ENCODE measurements around the gene CACNA1E.

Gene CACNA1E

DNA sequence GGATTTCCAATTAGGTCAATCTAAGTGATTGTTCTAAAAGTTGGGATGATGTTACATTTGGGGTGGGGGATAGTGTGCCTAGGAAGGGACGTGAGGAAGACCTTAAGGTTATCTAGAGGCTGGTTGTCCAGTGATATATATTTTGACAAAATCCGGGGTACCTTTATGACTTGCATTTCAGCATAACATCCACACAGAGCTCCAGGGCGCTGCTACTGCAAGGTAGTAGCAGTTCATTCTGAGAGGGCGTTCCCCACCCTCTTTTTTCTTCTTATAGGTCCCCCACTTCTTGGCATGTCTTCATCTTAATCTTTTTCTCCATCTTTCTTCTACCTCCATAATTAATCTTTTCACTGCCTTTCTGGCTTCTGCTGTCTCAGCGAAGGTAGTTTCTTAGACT is 161.9 kb downstream of the CACNA1E start:
- Histone ChIP-seq H3K27me3 (ENCODE audit: insufficient read depth, low read length) (no peaks in the 10 kb centered on the region), H3K4me3 (ENCODE audit: low read length) (no peak overlapping the region), H3K4me1 (ENCODE audit: insufficient read depth, low read length) (no peaks in the 10 kb centered on the region), H3K36me3 (ENCODE audit: insufficient read depth, low read length) (no peaks in the 10 kb centered on the region), H3K9me3 (ENCODE audit: low read length) (no peaks in the 10 kb centered on the region), H2AFZ (ENCODE audit: low read depth, low read length) (no peak overlapping the region)

DNA sequence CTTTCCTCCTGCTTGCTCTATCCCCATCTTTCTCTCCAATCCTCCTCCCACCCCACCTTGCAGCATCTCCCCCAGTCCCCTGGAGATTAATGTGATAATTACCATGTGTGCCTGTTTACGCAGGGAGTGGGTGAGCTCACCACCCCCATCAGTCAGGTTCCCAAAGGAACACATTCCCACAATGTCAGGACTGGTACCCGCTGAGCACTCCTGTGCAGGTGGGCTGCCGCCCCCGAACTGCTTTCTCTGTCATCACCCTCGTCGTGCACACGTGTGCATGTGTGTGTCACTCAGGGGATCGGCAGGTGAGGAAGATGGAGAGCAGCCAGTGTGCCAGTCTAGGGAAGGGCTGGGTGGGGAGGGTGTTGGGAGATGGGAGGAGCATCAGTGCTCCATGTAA is 163.4 kb downstream of the CACNA1E start:
- Histone ChIP-seq H3K4me1 (ENCODE audit: insufficient read depth, low read length) (no peaks in the 10 kb centered on the region), H3K9me3 (ENCODE audit: low read length) (no peaks in the 10 kb centered on the region), H3K27me3 (ENCODE audit: insufficient read depth, low read length) (no peaks in the 10 kb centered on the region), H2AFZ (ENCODE audit: low read depth, low read length) (no peak overlapping the region), H3K4me3 (ENCODE audit: low read length) (no peak overlapping the region), H3K36me3 (ENCODE audit: insufficient read depth, low read length) (no peaks in the 10 kb centered on the region)

DNA sequence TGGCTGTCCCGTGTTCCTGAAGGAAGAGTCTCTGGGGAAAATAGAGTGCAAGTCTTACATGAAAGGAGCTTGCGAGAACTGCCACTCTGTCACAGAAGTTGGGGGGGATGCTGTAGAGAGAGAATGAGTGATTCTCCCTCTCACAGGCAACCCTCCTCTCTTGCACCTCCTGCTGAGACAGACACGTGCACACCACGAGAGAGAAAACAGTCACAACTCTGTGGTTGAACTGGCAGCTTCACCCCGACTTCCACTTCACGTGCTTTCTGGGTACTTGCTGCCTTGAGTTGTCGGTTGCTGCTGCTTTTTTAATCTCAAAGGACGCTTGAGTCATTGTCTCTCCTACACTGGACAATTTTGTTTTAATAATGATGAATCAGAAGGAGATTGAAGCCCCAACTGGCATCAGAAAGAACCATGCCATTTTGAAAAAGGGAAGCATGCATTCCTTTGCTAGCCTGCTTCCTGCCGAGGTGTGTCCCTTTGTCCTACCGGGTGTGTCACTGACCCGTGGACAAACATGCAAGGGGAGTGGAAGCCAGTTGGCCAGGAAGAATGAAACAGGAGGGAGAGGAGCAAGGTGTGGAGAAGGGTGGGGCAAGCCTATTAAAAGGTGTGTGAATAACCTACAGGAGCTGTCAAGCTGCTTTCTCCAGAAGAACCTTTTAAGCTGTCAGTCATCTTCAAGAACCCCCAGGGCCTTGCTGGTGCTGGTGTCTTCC is 164.2 kb downstream of the CACNA1E start:
- Histone ChIP-seq H3K4me1 (ENCODE audit: insufficient read depth, low read length) (no peaks in the 10 kb centered on the region), H3K9me3 (ENCODE audit: low read length) (no peaks in the 10 kb centered on the region), H3K4me3 (ENCODE audit: low read length) (no peak overlapping the region), H2AFZ (ENCODE audit: low read depth, low read length) (no peak overlapping the region), H3K27me3 (ENCODE audit: insufficient read depth, low read length) (no peaks in the 10 kb centered on the region), H3K36me3 (ENCODE audit: insufficient read depth, low read length) (no peaks in the 10 kb centered on the region)

DNA sequence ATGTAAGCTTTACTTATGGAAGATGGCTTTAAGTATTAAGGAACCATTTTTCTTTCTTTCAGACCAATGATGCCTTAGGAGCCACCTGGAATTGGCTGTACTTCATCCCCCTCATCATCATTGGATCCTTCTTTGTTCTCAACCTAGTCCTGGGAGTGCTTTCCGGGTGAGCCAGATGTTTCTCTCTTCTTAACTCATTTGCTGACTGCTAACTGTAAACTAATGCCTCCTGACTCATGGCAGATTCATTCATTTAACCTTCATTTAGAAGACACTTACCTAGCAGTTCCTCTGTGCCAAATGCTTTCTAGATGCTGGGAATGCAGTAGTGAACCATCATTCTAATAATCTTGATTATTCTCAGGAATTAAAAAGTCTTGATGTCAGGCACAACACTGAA is 168.0 kb downstream of the CACNA1E start:
- Histone ChIP-seq H2AFZ (ENCODE audit: low read depth, low read length) (no peak overlapping the region), H3K4me1 (ENCODE audit: insufficient read depth, low read length) (no peaks in the 10 kb centered on the region), H3K4me3 (ENCODE audit: low read length) (no peak overlapping the region), H3K27me3 (ENCODE audit: insufficient read depth, low read length) (no peaks in the 10 kb centered on the region), H3K36me3 (ENCODE audit: insufficient read depth, low read length) (no peaks in the 10 kb centered on the region), H3K9me3 (ENCODE audit: low read length) (no peaks in the 10 kb centered on the region)

DNA sequence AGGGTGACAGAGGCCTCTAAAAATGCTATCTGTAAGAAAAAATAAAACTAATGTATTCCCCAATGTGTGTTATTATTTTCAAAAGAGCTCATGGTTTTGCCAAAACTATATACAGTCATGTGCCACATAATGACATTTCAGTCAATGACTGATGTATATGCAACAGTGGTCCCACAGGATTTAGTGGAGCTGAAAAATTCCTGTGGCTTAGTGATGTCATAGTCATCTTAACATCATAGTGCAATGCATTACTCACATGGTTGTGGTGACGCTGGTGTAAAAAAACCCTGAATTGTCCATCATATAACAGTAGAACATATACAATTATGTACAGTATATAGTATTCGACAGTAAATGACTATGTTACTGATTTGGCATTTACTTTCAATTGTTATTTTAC is 172.4 kb downstream of the CACNA1E start:
- no peaks in the 10 kb centered on the region for H3K27me3 ChIP-seq (ENCODE audit: insufficient read depth, low read length)
- no peak overlapping the region for H2AFZ ChIP-seq (ENCODE audit: low read depth, low read length)
- no peaks in the 10 kb centered on the region for H3K36me3 ChIP-seq (ENCODE audit: insufficient read depth, low read length)
- H3K4me3 ChIP-seq (ENCODE audit: low read length): no peak overlapping the region
- H3K4me1 ChIP-seq (ENCODE audit: insufficient read depth, low read length): no peaks in the 10 kb centered on the region
- H3K9me3 ChIP-seq (ENCODE audit: low read length): no peaks in the 10 kb centered on the region

DNA sequence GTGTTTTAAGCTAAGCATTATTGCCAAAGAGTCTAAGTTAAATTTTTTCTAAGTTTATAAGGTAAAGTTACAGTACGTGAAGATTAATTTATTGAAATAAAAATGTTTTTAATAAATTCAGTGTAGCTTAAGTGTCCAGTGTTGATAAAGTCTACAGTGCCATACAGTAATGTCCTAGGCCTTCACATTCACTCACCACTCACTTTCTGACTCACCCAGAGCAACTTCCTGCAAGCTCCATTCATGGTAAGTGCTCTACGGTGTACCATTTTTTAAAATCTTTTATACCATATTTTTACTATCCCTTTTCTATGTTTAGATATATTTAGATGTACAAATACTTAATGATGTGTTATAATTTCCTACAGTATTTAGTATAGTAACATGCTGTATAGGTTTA is 173.2 kb downstream of the CACNA1E start:
- no peaks in the 10 kb centered on the region for H3K4me1 ChIP-seq (ENCODE audit: insufficient read depth, low read length)
- H3K9me3 ChIP-seq (ENCODE audit: low read length): no peaks in the 10 kb centered on the region
- no peak overlapping the region for H3K4me3 ChIP-seq (ENCODE audit: low read length)
- no peaks in the 10 kb centered on the region for H3K27me3 ChIP-seq (ENCODE audit: insufficient read depth, low read length)
- H2AFZ ChIP-seq (ENCODE audit: low read depth, low read length): no peak overlapping the region
- H3K36me3 ChIP-seq (ENCODE audit: insufficient read depth, low read length): no peaks in the 10 kb centered on the region

DNA sequence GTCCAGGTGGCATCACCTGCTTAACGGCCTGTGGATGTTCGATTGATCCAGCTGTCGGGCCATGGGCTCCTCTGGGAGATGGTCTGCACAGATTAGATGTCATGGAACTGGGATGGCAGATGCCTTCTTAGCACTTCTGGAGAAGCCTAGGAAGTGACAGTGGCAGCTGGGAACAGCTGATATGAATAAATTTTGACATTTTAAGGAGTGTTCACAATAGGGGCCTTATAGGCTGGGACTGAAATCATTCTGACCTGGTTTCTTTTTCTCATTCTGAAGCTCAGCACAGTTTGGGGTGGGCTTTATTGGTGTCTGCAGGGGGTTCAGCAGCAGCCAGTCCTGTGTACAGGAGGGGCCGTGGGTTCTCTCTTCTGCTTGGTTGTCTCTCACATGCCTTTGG is 175.3 kb downstream of the CACNA1E start:
- no peaks in the 10 kb centered on the region for H3K9me3 ChIP-seq (ENCODE audit: low read length)
- H2AFZ ChIP-seq (ENCODE audit: low read depth, low read length): no peak overlapping the region
- no peaks in the 10 kb centered on the region for H3K36me3 ChIP-seq (ENCODE audit: insufficient read depth, low read length)
- no peak overlapping the region for H3K4me3 ChIP-seq (ENCODE audit: low read length)
- no peaks in the 10 kb centered on the region for H3K27me3 ChIP-seq (ENCODE audit: insufficient read depth, low read length)
- no peaks in the 10 kb centered on the region for H3K4me1 ChIP-seq (ENCODE audit: insufficient read depth, low read length)

DNA sequence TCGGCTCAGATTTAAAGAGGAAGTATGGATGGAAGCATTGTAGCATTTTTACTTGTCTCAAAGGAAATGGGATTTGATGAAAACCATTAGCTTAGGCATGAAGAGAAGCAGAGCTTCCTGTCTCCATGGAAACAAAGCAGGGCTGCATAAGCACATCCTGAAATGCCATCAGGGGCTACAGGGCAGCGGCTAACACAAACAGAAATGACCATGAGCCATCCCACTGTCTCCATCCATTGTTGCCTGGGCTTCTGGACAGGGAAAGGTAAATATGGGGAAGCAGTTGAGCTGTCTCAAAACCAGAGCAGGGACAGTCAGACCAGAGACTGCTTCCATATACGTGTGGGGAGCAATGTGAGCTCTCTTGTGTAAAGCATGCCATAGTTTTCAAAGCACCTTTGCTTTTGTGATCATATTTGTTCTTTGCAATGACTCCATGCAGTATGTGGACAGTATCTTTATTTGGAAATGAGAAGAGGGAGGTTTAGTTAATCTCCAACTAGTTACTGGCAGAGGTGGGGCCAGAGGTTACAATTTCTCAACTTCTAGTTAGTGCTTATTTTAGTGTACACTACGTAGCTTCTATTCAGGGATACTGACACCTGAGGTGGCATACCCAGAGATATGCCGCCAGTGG is 176.1 kb downstream of the CACNA1E start:
- Histone ChIP-seq H3K4me1 (ENCODE audit: insufficient read depth, low read length) (no peaks in the 10 kb centered on the region), H3K36me3 (ENCODE audit: insufficient read depth, low read length) (no peaks in the 10 kb centered on the region), H3K9me3 (ENCODE audit: low read length) (no peaks in the 10 kb centered on the region), H3K4me3 (ENCODE audit: low read length) (no peak overlapping the region), H2AFZ (ENCODE audit: low read depth, low read length) (no peak overlapping the region), H3K27me3 (ENCODE audit: insufficient read depth, low read length) (no peaks in the 10 kb centered on the region)

DNA sequence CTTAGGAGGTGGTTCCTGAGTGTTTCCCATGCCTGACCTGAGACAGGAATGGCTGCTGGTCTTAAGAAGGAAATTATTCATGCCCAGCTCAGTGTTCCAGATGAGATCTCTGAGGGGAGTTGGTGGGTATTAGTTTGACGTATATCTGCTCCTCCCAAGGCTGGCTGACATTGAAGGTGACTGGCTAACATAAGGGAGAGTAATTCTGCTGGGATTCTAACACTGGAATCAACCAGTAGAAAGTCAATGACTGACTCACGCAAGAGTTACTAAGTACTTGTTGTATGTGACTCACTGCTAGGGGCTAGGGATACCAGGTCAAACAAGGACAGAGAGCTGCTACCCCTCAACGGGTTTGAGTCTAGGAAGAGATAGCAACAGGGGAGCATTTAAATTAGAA is 177.3 kb downstream of the CACNA1E start:
- no peak overlapping the region for H2AFZ ChIP-seq (ENCODE audit: low read depth, low read length)
- H3K4me1 ChIP-seq (ENCODE audit: insufficient read depth, low read length): no peaks in the 10 kb centered on the region
- no peaks in the 10 kb centered on the region for H3K36me3 ChIP-seq (ENCODE audit: insufficient read depth, low read length)
- H3K4me3 ChIP-seq (ENCODE audit: low read length): no peak overlapping the region
- no peaks in the 10 kb centered on the region for H3K27me3 ChIP-seq (ENCODE audit: insufficient read depth, low read length)
- H3K9me3 ChIP-seq (ENCODE audit: low read length): no peaks in the 10 kb centered on the region

DNA sequence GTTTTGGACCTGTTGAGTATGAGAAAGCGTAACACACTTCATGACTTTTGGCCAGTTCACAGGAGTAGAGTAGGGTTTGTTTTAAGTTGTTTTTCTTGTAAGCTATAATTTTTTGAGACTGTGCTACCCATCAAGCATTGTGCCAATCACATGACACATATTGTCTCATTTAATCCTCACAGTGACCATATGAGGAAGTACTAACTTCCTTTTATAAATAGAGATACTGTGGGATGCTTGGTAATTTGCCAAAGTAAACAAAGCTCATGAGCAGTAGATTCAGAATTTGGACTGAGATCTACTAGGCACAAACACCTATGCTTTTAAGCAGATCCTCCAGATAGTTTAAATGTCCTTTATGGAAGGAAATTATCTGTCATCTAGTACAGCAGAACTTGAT is 178.3 kb downstream of the CACNA1E start:
- Histone ChIP-seq H2AFZ (ENCODE audit: low read depth, low read length) (no peak overlapping the region), H3K4me3 (ENCODE audit: low read length) (no peak overlapping the region), H3K4me1 (ENCODE audit: insufficient read depth, low read length) (no peaks in the 10 kb centered on the region), H3K36me3 (ENCODE audit: insufficient read depth, low read length) (no peaks in the 10 kb centered on the region), H3K9me3 (ENCODE audit: low read length) (no peaks in the 10 kb centered on the region), H3K27me3 (ENCODE audit: insufficient read depth, low read length) (no peaks in the 10 kb centered on the region)

DNA sequence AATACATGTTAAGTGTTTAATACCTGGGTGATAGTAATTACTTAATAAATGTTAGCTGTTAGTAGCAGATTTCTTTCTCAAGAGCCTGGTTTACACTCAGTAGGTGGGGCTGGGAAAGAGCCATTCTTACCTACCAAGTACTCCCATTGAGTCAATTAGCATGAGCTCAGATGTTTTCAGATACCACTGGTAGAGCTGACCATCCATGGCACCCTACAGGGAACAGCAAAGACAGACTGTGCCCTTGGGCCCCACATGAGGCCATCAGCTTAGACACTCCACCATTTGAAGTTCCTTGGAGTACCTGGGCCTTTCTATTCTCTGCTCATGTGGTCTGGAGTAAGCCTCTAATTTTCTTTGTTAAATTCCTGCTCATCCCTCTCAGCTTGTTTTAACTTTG is 179.3 kb downstream of the CACNA1E start:
- Histone ChIP-seq H3K27me3 (ENCODE audit: insufficient read depth, low read length) (no peaks in the 10 kb centered on the region), H3K4me1 (ENCODE audit: insufficient read depth, low read length) (no peaks in the 10 kb centered on the region), H3K36me3 (ENCODE audit: insufficient read depth, low read length) (no peaks in the 10 kb centered on the region), H3K4me3 (ENCODE audit: low read length) (no peak overlapping the region), H3K9me3 (ENCODE audit: low read length) (no peaks in the 10 kb centered on the region), H2AFZ (ENCODE audit: low read depth, low read length) (no peak overlapping the region)

DNA sequence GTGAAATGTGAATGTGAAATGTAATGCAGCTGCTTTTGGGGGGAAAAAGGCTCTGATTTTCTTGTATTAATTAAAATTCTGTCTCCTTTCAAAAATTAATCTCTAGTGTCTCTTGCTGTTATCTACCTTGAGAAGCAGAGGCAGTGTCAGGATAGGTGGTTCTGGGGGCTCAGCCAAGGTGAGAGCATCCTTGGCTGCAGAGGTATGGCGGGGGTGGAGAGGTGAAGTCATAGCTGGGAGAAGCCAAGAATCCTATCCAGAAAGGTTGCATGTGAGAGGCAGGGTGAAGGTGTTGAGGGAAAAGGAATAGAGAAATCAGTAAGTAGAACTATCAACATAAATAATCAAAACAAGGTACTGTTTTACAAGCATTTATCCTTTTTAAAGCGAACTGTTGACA is 181.2 kb downstream of the CACNA1E start:
- Histone ChIP-seq H3K9me3 (ENCODE audit: low read length) (no peaks in the 10 kb centered on the region), H2AFZ (ENCODE audit: low read depth, low read length) (no peak overlapping the region), H3K4me3 (ENCODE audit: low read length) (no peak overlapping the region)

DNA sequence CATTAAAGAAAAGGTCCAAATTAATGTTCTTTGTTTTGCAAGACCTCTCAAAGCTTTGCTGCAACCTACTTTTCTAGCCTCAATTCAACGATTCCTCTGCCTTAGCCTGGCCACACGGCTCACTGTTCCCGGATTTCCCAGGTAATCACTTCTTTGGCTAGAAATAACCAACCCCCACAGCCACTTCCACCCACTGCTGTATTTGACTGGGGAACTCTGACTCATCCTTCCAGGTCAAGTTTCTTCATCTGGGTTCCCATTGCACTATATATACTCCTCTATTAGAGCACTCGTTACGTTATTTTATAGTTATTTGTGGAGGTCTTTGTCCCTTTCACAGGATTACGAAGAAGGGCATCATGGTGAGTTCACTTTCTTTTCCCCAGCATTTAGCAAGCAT is 185.9 kb downstream of the CACNA1E start:
- H2AFZ ChIP-seq (ENCODE audit: low read depth, low read length): no peak overlapping the region
- no peak overlapping the region for H3K4me3 ChIP-seq (ENCODE audit: low read length)
- H3K27me3 ChIP-seq (ENCODE audit: insufficient read depth, low read length): no peaks in the 10 kb centered on the region
- H3K4me1 ChIP-seq (ENCODE audit: insufficient read depth, low read length): no peaks in the 10 kb centered on the region
- no peaks in the 10 kb centered on the region for H3K36me3 ChIP-seq (ENCODE audit: insufficient read depth, low read length)
- H3K9me3 ChIP-seq (ENCODE audit: low read length): no peaks in the 10 kb centered on the region

More for the DNA sequence above, 181.2 kb downstream of the CACNA1E start:
- Histone ChIP-seq H3K27me3 (ENCODE audit: insufficient read depth, low read length) (no peaks in the 10 kb centered on the region), H3K4me1 (ENCODE audit: insufficient read depth, low read length) (no peaks in the 10 kb centered on the region), H3K36me3 (ENCODE audit: insufficient read depth, low read length) (no peaks in the 10 kb centered on the region)

DNA sequence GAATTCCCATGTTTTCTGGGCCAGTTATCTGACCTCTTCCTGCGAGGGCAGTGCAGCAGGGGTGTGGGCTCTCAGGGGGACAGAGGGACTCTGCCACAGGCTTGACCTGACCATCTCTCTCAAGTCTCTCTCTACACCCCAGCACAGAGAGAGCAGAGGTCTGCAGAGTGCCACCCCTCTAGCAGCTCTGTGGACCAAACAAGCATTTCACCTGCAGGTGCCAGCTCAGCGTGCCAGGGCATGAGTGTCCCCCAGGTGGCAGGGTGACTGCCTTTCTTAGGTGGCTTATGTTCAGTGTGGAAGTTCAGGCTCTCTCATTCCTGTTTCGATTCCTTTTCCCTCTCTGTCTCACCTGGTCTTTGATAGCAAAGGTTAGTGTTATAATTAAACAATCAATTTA is 191.3 kb downstream of the CACNA1E start:
- Histone ChIP-seq H2AFZ (ENCODE audit: low read depth, low read length) (no peak overlapping the region), H3K9me3 (ENCODE audit: low read length) (no peaks in the 10 kb centered on the region), H3K36me3 (ENCODE audit: insufficient read depth, low read length) (no peaks in the 10 kb centered on the region), H3K4me3 (ENCODE audit: low read length) (no peak overlapping the region), H3K27me3 (ENCODE audit: insufficient read depth, low read length) (no peaks in the 10 kb centered on the region), H3K4me1 (ENCODE audit: insufficient read depth, low read length) (peaks cover 15% of the 10 kb centered on the region)

Data from neuron (in vitro differentiated cells).